GM21447 (cell line): ENCODE data around the gene ZNF3.

Experiments
- ATAC-seq: cut with Tn5 transposase; IDR thresholded peaks from one replicate; pipeline ENCODE4 v1.9.1; 2021; ENCODE audit not compliant: unreplicated experiment

The ZNF3 gene

DNA sequence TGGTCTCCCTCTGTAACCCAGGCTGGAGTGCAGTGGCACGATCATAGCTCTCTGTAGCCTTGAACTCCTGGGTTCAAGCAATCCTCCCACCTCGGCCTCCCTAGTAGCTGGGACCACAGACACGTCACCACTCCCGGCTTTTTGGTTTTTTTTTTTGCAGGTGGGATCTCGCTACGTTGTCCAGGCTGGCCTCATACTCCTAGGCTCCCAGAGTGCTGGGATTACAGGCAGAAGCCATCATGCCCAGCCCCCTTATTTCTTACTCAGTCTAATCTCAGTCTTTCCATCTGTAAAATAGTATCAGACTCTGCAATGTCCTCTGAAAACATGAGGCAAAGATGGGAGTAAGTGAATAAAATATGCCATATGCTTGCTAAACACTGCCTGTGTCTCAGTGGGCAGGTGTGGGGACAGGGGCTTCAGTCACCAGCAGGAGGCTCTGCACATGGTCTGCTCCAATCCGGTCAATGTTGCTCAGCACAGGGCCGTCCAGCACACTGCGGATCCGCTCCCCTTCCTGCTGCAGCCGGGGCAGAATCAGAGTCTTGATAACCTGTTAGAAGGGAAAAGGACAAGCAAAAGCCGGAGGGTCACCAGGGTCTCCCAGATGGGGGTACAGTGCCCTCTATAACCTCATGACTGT, 28.1 kb upstream of the ZNF3 start:
- no peak for ATAC-seq

DNA sequence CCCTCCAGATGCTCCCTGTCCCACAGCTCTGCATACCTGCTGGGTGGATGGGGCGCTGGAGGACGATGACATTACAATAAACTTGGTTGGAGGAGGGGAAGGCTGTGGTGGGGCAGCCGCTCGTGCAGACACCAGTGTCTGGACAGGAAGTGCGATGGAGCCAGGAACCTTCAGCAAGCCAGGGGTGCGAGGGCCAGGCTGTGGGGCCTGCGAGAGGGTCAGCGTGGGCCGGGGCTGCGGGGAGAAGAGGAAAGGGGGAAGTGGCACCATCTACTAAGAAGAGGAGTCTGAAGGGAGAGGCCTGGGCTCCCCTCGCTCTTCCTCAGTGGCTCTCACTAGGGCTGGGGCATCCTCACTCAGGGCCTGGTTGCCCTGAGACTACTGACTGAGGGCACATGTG, 26.4 kb upstream of the ZNF3 start:
- ATAC-seq: no peak

DNA sequence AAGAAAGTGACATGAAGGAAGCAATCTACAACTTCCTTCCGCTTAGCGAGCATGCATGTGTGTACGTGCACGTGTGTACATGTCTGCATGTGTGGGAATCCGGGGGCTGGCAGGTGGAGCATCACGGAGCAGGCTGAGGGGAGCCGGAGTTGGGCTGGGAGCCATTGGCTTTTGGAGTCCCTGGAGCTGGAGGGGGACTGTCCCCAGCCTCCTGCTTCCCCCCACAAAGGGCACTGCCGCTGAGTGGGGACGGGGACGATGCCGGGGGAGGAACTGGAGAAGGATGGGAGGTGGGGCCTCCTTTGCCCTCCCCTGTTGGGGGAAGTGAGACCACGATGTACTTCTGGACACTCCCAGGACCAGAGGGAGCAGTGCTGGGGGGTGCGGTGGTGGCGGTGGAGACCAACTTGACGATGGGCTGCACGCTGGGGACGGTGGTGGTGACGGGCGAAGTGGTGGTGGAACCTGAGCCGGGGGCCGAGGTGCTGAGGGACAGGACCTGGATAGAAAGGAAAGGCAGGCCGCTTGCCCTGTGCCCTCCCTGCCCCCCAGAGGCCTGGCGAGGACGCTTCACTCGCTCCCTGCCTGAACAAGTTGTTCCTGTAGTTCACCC, 25.7 kb upstream of the ZNF3 start:
- no peak for ATAC-seq

DNA sequence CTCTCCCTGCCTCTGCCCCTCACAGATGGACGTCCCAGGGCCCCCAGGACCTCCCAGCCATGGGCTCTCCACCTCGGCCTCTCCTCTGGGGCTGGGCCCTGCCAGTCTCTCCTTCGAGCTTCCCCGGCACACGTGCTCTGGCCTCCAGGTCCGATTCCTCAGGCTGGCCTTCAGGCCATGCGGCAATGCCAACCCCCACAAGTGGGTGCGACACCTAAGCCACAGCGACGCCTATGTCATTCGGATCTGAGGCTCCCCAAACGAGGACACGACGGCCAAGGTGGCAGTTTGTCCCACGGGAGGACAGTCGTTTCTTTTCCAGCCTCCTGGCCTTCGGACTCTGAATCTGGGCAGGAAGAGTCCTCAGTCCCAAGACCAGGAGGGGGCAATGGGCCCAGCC, 25.1 kb upstream of the ZNF3 start:
- ATAC-seq: no peak

DNA sequence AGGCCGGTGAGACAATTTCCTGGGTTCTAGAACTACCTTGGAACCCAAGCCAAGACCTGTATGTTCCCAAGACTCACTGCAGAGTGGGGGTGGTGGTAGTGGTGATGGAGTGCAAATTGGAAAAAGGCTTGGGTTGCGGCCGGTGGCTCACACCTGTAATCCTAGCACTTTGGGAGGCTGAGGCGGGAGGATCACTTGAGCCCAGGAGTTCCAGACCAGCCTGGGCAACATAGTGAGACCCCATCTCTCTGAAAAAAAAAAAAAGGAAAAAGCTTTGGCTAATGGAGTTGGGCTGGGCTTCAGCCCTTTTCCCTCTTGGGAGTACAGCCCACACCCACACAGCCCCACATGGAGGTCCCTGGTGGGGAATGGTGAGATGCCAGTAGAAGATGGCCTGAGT, 24.0 kb upstream of the ZNF3 start:
- ATAC-seq: no peak

DNA sequence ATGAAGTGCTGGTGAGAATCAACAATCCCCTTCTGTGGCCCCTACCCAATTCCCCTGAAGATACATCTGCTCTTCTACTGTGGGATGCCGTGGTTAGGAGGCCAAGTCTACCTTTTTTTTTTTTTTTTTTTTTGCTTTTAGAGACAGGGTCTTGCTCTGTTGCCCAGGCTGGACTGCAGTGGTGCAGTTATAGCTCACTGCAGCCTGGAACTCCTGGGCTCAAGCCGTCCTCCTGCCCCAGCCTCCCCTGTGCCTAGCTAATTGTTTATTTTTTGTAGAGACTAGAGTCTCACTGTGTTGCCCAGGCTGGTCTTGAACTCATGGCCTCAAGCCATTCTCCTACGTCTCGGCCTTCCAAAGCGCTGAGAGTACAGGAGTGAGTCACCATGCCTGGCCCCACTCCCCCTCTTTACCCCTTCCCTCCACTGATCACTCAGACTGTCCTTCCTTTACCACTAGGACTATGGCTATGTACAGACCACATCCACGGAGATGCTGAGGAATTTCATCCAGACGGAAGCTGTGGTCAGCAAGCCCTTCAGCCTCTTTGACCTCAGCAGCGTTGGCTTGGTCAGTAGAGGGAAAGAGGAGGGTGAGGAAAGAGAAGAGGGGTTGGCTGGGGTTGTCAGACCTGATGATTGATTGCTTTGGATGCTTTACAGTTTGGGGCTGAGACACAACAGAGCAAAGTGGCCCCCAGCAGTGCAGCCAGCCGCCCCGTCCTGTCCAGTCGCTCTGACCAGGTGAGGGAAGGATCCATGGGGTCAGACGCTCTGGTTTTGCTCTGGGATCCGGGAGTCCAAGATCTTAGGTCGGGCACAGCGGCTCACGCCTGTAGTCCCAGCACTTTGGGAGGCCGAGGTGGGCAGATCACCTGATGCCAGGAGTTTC, 21.7 kb upstream of the ZNF3 start:
- ATAC-seq: no peak

DNA sequence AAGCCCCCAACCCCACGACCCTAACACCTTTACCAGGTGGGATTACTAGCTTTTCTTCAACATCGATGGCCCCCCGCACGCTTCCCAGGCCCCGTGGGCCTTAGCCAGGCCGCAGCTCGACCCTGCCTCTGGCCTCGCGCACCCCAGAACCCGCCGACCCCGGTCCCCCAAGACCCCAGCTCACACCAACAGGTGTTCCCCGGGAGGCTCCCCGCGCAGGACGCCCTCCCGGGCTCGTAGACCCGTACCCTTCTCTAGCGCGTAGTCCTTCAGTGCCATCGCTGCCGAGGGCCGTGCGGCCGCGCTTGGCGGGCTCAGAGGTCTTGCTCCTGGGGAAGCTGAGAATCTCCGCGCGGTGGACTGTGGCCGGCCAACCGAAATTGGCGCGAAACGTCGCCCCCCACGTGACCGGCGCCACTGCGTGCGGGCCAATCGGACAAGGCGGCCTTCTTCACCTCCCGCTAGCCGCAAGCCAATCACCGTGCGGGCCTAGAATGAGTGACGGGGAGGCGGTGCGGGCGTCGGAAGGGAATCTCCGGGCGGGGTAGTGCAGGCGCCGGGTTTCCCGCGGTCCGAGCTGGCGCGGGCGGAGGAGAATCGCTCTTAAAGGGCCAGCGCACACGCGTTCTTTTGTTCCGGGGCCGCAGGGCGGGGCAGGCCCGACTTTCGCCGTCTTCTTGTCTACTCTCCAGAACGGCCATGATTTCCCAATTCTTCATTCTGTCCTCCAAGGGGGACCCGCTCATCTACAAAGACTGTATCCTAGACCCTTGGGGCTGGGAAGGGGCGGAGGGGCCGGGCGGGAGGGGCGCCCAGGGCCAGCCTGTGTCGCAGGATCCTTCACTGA, 19.7 kb upstream of the ZNF3 start, which contains the start of the genes AP4M1 and MCM7:
TSS of gene AP4M1 (plus strand) at position 628 of the 847 bp plus-strand sequence. CDS start at position 700, 72 bp downstream.
TSS of gene MCM7 (minus strand) at position 382 of the 847 bp plus-strand sequence. CDS start at position 279, 103 bp downstream.
- ATAC-seq: peak; percentile 71

DNA sequence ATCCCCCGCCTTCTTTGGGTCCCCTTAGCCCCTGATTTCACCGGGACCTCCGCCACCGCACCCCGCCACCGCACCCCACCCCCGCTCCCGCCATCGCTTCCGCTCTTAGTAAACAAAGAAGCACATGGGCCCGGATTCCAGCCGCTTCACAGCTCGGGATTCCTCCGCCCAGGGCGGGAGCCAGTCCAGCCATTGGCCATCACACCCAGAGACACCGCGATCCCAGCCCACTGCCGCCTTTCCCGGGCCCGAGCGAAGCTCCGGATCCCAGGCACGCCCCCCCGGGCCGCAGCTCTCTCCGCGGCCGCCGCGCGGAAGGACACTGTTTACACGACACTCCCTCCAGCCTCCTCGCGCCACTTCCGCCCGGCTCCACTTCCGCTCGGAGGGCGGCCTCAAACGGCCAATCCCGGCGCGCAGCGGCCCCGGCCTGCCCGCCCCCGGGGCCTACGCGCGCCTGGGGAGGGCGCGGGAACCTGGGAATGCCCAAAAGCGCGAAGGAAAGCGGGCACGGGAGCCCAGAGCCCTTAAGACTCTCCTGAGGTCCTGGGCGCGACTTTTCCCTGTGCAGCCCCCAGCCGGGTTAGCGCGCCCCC, 19.0 kb upstream of the ZNF3 start:
- ATAC-seq: peak; percentile 67

DNA sequence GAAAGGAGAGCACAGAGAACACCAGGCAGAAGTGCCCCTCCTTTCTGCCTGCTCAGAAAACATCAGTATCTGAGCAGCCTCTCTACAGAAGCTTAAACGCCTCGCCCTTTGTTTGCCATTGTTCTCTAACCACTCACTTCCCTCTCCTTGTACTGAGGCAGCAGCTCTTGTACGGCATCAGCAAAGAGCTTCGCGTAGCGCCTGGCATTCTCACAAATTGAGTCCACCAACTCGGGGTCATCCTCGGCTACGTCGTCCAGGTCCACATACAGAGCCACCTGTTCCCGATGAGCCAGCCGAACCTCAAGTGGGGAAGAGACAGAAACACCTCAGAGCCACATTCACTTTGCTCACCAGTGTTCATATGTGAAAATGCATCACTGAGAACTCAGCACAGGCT, 17.9 kb upstream of the ZNF3 start:
- no peak for ATAC-seq

DNA sequence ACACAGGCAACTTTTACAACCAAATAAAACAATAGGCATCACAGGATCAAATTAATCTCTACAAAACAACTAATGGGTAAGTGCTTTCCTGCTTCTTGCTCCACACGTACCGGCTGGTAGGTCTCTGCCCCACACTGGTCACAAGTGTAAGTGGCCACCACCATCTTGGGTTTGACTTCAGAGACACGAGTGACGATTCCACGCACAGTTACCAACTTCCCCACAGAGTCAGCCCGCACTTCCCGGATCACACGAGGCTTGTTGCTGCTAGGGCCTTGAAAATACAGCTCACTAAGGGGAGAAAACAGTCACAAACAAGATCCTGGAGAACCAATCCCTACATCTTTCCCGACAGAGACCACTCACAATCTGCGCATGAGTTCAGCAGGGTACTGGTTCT, 17.4 kb upstream of the ZNF3 start:
- ATAC-seq: no peak

DNA sequence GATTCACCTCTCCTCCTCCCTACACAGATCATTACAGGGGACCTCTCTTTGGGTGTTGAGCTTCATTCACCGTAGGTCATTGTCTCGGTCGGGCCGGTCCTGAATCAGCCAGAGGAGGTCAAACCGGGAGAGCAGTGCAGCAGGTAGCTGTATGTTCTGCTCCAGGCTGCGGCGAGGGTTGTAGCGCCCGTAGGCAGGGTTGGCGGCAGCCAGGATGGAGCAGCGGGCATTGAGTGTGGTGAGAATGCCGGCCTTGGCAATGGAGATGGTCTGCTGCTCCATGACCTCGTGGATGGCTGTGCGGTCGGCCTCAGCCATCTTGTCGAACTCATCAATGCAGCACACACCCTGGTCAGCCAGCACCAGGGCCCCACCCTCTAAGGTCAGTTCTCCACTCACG, 14.2 kb upstream of the ZNF3 start:
- ATAC-seq: no peak

DNA sequence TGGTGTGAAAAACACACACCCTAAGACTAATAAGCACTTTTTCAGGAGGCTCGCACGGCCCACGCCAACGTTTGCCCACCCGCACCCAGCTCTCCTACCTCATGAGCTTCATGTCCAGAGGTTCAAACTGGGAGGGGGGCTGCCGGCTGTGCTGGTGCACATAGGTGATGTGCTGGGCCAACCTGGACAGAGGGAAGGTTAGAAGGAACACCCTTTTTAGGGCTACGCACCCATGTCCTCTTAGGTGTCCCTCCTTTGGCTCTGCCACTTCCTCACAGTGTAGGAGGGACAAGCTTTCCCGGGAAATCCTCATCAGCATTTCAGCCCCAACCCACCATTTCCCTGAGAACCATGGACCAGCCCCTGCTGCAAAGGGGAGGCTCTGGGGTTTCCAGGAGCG, 13.8 kb upstream of the ZNF3 start:
- no peak for ATAC-seq

DNA sequence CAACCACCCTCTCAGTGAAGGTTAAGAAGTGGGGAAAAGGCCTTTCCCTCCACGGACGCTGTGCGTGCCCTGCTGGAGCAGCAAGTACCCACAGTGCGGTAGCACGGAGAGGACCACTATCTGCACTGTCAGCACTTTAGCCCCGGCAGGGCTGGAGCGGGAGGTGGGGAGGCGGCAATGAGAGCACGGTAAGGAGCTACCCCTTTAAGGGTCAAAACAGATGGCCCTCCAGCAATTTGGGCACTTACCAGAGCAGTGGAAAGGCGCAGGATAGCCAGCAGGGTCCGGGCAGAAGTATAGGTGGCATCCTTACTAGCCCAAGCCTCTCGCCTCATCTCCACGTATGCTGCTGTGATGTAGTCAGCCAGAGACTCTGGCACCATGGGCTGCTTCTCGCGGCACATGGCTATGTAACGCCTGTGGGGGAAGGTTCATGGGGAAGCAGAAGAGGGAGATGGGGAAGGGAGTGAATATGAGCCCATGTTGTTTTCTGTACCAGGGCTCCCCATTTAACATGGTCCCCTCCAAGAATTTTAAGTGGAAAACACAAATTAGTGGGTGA, 12.5 kb upstream of the ZNF3 start:
- ATAC-seq: no peak

DNA sequence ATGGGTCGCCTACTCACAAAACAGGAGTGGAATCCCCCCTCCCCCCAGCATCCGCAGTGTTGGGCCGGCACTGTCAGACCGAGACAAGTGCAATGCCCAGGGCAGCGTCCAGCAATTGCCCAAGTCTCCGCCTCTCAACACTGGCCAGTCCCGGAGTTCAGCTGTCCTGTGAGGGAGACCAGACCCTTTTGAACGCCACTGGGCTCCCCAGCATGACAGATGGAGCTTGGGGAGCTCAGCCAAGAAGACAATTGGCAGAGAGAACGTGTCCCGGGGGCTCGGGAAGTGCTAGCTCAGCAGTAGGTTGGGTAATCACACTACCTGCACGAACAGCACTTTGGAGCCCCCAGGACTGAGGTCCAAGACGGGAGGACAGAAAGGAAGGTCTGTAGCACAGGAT, 12.0 kb upstream of the ZNF3 start:
- no peak for ATAC-seq

DNA sequence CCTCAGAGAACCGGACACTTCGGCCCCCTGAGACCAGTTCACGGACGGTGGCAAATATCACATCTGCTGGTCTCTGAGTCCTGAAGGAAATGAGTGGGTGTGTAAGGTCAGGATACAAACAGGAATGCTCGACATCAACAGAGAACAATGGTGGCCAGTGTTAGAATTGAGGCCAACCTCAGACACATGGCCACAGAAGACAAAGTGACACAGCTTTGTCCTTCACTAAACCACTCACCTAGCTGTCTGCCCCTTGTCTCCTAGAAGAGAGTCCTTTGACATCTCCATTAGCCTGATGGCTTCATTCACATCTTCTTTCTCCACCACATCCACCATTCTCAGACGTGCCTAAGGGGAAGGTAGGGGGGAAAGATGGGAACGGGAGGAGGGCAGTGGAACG, 11.5 kb upstream of the ZNF3 start:
- ATAC-seq: no peak

DNA sequence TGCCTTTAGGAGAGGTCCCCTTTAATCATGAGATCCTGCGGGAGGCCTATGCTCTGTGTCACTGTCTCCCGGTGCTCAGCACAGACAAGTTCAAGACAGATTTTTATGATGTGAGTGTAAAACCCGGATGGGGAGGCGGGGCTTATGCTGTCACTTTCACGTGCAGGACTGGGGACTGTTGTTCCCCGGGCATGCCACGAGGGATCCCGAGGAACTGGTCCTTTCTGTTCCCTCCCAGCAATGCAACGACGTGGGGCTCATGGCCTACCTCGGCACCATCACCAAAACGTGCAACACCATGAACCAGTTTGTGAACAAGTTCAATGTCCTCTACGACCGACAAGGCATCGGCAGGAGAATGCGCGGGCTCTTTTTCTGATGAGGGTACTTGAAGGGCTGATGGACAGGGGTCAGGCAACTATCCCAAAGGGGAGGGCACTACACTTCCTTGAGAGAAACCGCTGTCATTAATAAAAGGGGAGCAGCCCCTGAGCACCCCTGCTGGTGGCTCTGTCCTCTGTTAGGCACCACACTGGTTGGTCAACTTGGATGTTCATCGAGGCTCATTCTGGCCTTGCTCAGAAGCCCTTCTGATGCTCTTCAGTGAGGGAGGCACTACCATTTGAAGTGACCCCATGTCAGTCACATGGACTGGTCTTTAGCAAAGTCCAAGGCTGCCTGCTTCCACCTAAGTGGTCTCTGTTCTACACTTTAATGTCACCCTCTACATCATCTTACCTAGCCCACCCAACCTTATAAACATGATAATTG, 10.1 kb upstream of the ZNF3 start:
- ATAC-seq: no peak

DNA sequence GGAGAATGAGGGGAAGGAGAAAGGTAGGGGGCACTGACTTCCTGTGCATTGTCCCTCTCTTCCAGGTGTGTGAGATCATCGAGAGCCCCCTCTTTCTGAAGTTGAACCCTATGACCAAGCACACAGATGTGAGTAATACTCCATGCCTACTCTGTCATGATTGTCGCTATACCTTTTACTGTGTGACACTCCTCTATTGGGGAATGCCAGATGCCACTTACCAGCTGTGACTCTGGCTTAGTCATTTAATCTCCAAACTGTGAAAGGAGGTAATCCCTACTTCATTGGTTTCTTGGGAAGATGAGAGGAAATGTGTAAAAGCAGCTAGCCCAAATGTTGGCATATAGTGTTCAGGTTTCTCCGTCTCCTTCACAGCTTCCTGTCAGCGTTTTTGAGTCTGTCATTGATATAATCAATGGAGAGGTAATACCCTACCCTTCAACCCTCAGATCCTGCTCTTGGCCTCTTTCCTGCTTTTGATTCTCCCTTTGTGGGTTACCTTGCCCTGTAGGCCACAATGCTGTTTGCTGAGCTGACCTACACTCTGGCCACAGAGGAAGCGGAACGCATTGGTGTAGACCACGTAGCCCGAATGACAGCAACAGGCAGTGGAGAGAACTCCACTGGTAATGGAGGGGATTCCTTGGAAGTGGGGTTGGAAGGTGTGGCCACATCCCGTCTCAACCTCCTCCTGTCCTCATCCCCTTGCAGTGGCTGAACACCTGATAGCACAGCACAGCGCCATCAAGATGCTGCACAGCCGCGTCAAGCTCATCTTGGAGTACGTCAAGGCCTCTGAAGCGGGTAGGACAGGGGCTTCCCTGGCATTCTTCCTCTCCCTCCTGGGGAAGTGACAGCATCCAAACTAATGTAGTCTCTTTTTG, 9.2 kb upstream of the ZNF3 start:
- ATAC-seq: no peak

DNA sequence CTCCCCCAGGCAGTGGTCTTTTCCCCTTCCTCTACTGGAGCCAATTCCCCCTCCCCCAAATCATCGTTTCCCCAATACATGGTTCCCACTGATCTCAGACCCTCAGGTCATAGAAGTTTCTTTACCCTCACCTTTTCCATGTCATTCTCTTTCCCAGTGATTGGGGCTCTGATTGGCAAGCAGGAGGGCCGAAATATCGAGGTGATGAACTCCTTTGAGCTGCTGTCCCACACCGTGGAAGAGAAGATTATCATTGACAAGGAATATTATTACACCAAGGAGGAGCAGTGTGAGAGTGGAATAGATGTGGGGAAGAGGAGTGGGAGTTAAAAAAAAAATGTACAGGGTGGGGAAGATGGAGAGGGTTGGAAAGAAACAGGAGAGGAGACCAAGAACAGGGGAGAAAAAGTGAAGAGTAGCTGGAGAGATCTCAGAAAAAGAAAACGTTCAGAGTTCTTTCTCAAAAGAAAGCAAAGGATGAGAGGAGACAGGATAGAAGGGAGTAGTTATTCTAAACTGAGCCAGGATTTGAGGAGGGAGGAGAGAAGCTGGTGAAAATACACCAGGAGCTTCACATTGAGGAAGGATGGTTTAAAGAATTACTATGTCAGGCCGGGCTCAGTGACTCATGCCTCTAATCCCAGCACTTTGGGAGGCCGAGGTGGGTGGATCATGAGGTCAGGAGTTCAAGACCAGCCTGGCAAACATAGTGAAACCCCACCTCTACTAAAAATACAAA, 8.1 kb upstream of the ZNF3 start:
- ATAC-seq: no peak
